H1 (cell line): ENCODE results near the gene HEXIM2. TPM values are rescaled to one million over a fixed set of nuclear protein-coding genes. Genes with fewer than 3 reads are reported as not detected.

Experiments
- CTCF ChIA-PET: fragments of 300-600 bp; sonication (Branson Sonifier 250); formaldehyde crosslinking; loops from one replicate; lab custom pipeline; 2021; ENCODE audit not compliant: partially characterized antibody; lab: Charles Lee
- POLR2A ChIA-PET: fragments of 300-600 bp; sonication (Branson Sonifier 250); formaldehyde crosslinking; loops from one replicate; lab custom pipeline; 2021; ENCODE audit warnings: inconsistent platforms; ENCODE audit not compliant: partially characterized antibody; lab: Charles Lee
- DNase-seq, 2 experiments: peaks; one replicate each; pipeline versions ENCODE4 v3.0.0 to v3.0.0-alpha.2; 2010 to 2022; ENCODE audit warnings: low spot score in 2 of 2, low read depth in 1 of 2, mixed read lengths in 1 of 2
- FAIRE-seq: peaks from 2 replicates; lab custom pipeline; 2011; peaks lifted over from hg19 to GRCh38; lab: Jason Lieb, UNC
- H2AFZ ChIP-seq: 2 replicates; pipeline ENCODE4 v1.8.1; 2012; ENCODE audit warnings: low read length, inconsistent platforms
- H2AK5ac ChIP-seq: 2 replicates; pipeline ENCODE4 v1.6.1; 2013; ENCODE audit warnings: low read depth, low read length
- H2BK120ac ChIP-seq: replicated peaks from 2 replicates; pipeline ENCODE3; 2013; ENCODE audit warnings: low read depth, low read length, inconsistent platforms
- H2BK12ac ChIP-seq: 2 replicates; pipeline ENCODE4 v1.6.1; 2013; ENCODE audit warnings: low read depth, low read length
- H2BK15ac ChIP-seq: 2 replicates; pipeline ENCODE4 v1.6.1; 2013; ENCODE audit warnings: low read length
- H2BK20ac ChIP-seq: 2 replicates; pipeline ENCODE4 v1.6.1; 2013; ENCODE audit warnings: low read length
- H2BK5ac ChIP-seq: 2 replicates; pipeline ENCODE4 v1.6.1; 2013; ENCODE audit warnings: low read depth, low read length
- H3K14ac ChIP-seq: 2 replicates; pipeline ENCODE4 v1.6.1; 2013; ENCODE audit warnings: inconsistent platforms; ENCODE audit not compliant: insufficient read length
- H3K18ac ChIP-seq: 2 replicates; pipeline ENCODE4 v1.6.1; 2013; ENCODE audit warnings: low read length; ENCODE audit errors: extremely low read depth
- H3K23ac ChIP-seq: 2 replicates; pipeline ENCODE4 v1.6.1; 2013; ENCODE audit warnings: inconsistent platforms; ENCODE audit not compliant: insufficient read length
- H3K23me2 ChIP-seq: 2 replicates; pipeline ENCODE4 v1.6.1; 2013; ENCODE audit warnings: low read depth, low read length
- H3K27ac ChIP-seq: 2 replicates; pipeline ENCODE4 v1.6.1; 2011; ENCODE audit warnings: low read depth, low read length, inconsistent platforms
- H3K27me3 ChIP-seq, 4 experiments: replicated peaks in 1 of 4; 1 replicate in 1 of 4; 2 replicates in 3 of 4; pipeline versions ENCODE4 v1.6.1 to v1.8.1; 2011 to 2013; ENCODE audit warnings: low read length in 3 of 4, mild to moderate bottlenecking in 3 of 4, inconsistent platforms in 2 of 4, mixed read lengths in 2 of 4, moderate library complexity in 1 of 4; ENCODE audit not compliant: control insufficient read depth in 3 of 4, insufficient read depth in 3 of 4; ENCODE audit errors: extremely low read depth in 1 of 4
- H3K36me3 ChIP-seq, 4 experiments: 2 replicates each; pipeline versions ENCODE4 v1.6.1 to v1.8.1; 2011 to 2013; ENCODE audit warnings: mild to moderate bottlenecking in 4 of 4, low read length in 3 of 4, moderate library complexity in 2 of 4, control low read depth in 1 of 4, inconsistent platforms in 1 of 4; ENCODE audit not compliant: insufficient read depth in 4 of 4, control insufficient read depth in 2 of 4
- H3K4ac ChIP-seq: replicated peaks from 2 replicates; pipeline ENCODE3; 2013; ENCODE audit warnings: low read length, low read depth, mixed read lengths, inconsistent platforms; ENCODE audit not compliant: insufficient read length
- H3K4me1 ChIP-seq, 4 experiments: replicated peaks in 1 of 4; 1 replicate in 1 of 4; 2 replicates in 3 of 4; pipeline versions ENCODE4 v1.6.1 to v1.8.1; 2011 to 2013; ENCODE audit warnings: low read length in 3 of 4, inconsistent platforms in 2 of 4, mixed read lengths in 1 of 4; ENCODE audit not compliant: insufficient read depth in 4 of 4, control insufficient read depth in 3 of 4
- H3K4me2 ChIP-seq, 2 experiments: 2 replicates each; pipeline versions ENCODE4 v1.6.1 to v1.8.1; 2011 to 2013; ENCODE audit warnings: low read depth in 2 of 2, low read length in 2 of 2, control low read depth in 1 of 2, inconsistent platforms in 1 of 2, mild to moderate bottlenecking in 1 of 2; ENCODE audit not compliant: insufficient read depth in 1 of 2
- H3K4me3 ChIP-seq, 4 experiments: fragments of 200-600, 300-600 bp in 1 of 4; sonication (generic), shearing (Covaris generic), sonication (Bioruptor Twin) in 1 of 4; 2 replicates each; pipeline versions ENCODE4 v1.5.1 to v1.8.1; 2011 to 2016; ENCODE audit warnings: low read length in 4 of 4, low read depth in 3 of 4, control low read depth in 2 of 4, inconsistent platforms in 2 of 4, mild to moderate bottlenecking in 2 of 4, mixed read lengths in 1 of 4, moderate library complexity in 1 of 4; ENCODE audit not compliant: insufficient read depth in 2 of 4; ENCODE audit errors: extremely low read depth in 1 of 4
- H3K56ac ChIP-seq: replicated peaks from 2 replicates; pipeline ENCODE3; 2013; ENCODE audit warnings: low read depth, mild to moderate bottlenecking, mixed read lengths, low read length, inconsistent platforms; ENCODE audit not compliant: insufficient read length
- H3K79me1 ChIP-seq: 2 replicates; pipeline ENCODE4 v1.6.1; 2013; ENCODE audit warnings: low read depth, low read length, control low read depth
- H3K79me2 ChIP-seq, 2 experiments: 2 replicates each; pipeline versions ENCODE4 v1.6.1 to v1.8.1; 2012 to 2013; ENCODE audit warnings: low read length in 2 of 2, mild to moderate bottlenecking in 2 of 2, inconsistent platforms in 1 of 2; ENCODE audit not compliant: insufficient read depth in 2 of 2, control insufficient read depth in 1 of 2
- H3K9ac ChIP-seq, 4 experiments: replicated peaks in 1 of 4; 1 replicate in 1 of 4; 2 replicates in 3 of 4; pipeline versions ENCODE4 v1.6.1 to v1.8.1; 2011 to 2013; ENCODE audit warnings: low read depth in 3 of 4, low read length in 3 of 4, control low read depth in 2 of 4, mild to moderate bottlenecking in 2 of 4, moderate library complexity in 2 of 4, inconsistent platforms in 1 of 4; ENCODE audit errors: extremely low read depth in 1 of 4
- H3K9me3 ChIP-seq, 2 experiments: 2 replicates each; pipeline versions ENCODE4 v1.6.1 to v1.8.1; 2012 to 2013; ENCODE audit warnings: mild to moderate bottlenecking in 2 of 2, moderate library complexity in 2 of 2, control low read depth in 1 of 2, inconsistent platforms in 1 of 2, low read depth in 1 of 2, low read length in 1 of 2, mixed read lengths in 1 of 2; ENCODE audit not compliant: insufficient read depth in 2 of 2
- H4K20me1 ChIP-seq, 2 experiments: replicated peaks in 1 of 2; 2 replicates each; pipeline versions ENCODE3 to v1.8.1; 2011 to 2013; ENCODE audit warnings: inconsistent platforms in 2 of 2, low read length in 2 of 2, mild to moderate bottlenecking in 1 of 2; ENCODE audit not compliant: insufficient read depth in 2 of 2, control insufficient read depth in 1 of 2
- H4K5ac ChIP-seq: 2 replicates; pipeline ENCODE4 v1.6.1; 2013; ENCODE audit warnings: low read length, low read depth, mixed read lengths, inconsistent platforms; ENCODE audit not compliant: insufficient read length
- H4K8ac ChIP-seq: 2 replicates; pipeline ENCODE4 v1.8.0; 2013; ENCODE audit warnings: mild to moderate bottlenecking, moderate library complexity, low read length, inconsistent platforms; ENCODE audit not compliant: insufficient read depth; ENCODE audit errors: extremely low read depth
- H4K91ac ChIP-seq: replicated peaks from 2 replicates; pipeline ENCODE3; 2013; ENCODE audit warnings: low read length, mixed read lengths, inconsistent platforms; ENCODE audit not compliant: insufficient read length
- HDAC2 ChIP-seq, 2 experiments: fragments of 300-600 bp in 1 of 2; sonication (generic) in 1 of 2; IDR thresholded peaks; 2 replicates each; pipeline ENCODE4 v1.6.1; 2011 to 2012; ENCODE audit warnings: low read depth in 2 of 2, low read length in 2 of 2, mild to moderate bottlenecking in 2 of 2, moderate library complexity in 2 of 2, borderline replicate concordance in 1 of 2, inconsistent platforms in 1 of 2
- NRF1 ChIP-seq: IDR thresholded peaks from 2 replicates; pipeline ENCODE4 v1.6.1; 2011; ENCODE audit warnings: mild to moderate bottlenecking, low read depth, low read length, improper control_type of control experiment
- WGBS, 2 experiments: shearing (Covaris generic) in 1 of 2; methylation state at CpG; one replicate each; pipeline versions ENCODE4 v1.1.6 to v1.1.7; 2013 to 2015; ENCODE audit warnings: low lambda C conversion rate in 2 of 2, mixed read lengths in 2 of 2, inconsistent platforms in 1 of 2, low coverage in 1 of 2, missing lambda C conversion rate in 1 of 2; ENCODE audit not compliant: insufficient replicate concordance in 2 of 2, insufficient coverage in 1 of 2, insufficient read length in 1 of 2; ENCODE audit errors: extremely low coverage in 1 of 2, missing lambda C conversion rate in 1 of 2; 5-methylcytosine and 5-hydroxymethylcytosine counted together
- polyA plus RNA-seq, 7 experiments: library from polyadenylated mRNA; depleted of rRNA in 3 of 7; stranded (reverse) in 5 of 7; unstranded in 2 of 7; fragments of >200 nt in 5 of 7; fragments of 200-250 nt in 2 of 7; gene quantifications; 1 replicate in 5 of 7; 2 replicates in 1 of 7; 4 replicates in 1 of 7; pipeline versions ENCODE4 v1.2.1 to v1.2.3, GENCODE V29; 2011 to 2013; ENCODE audit warnings: missing spikeins in 2 of 7, mixed read lengths in 2 of 7
- total RNA-seq: library from RNA; stranded (reverse); fragmentation: NEBNext Ultra II Directional; extraction: Animal tissue kit (Norgen Biotek cat#: 25700); gene quantifications from 2 replicates; pipeline ENCODE4 v1.2.1, GENCODE V29; 2021

Gene HEXIM2
- total and polyA plus RNA-seq, 2 of the 8 experiments (the other 6 are each of a cell fraction or from before 2014, with no cell fraction given): 7.5 to 13.2 TPM

DNA sequence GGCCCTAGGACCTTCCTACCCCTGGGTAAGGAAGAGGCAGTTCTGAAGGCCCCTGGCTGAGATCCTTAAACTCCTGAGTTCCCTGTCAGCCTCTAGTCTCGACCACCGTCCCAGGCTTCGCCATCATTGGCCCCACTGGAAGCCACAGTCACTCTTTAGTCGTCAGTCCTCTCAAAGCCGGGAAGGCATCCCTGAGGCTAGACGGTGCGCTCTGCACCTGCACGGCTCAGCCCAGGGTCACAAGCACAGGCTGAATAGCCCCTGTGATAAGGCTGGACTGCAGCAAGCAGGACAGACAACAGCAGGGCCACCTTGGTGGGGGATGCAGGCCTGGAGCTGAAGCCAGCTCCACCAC lies 16.7 kb upstream of the HEXIM2 start:
- H4K8ac ChIP-seq: peak overlapping the region; percentile 81
- H3K4me1 ChIP-seq: peaks cover 3 to 23% (median 19%) of the 10 kb centered on the region in 4 experiments
- no peaks in the 10 kb centered on the region for H3K36me3 ChIP-seq
- H3K79me1 ChIP-seq: peaks cover 3% of the 10 kb centered on the region; the same call in 1 of the 2 replicates
- H2BK15ac ChIP-seq: peak overlapping the region; percentile 95
- ChIA-PET POLR2A (interaction anchor here (8.8 to 20.3 kb wide), 3 partner anchors 13 to 52 kb away, joined by 185 to 1076 read pairs (median 199); partner anchors contain the start of genes ACBD4, HEXIM2 and PLCD3), CTCF (interaction anchor here (0.6 to 9.4 kb wide), 5 partner anchors 10 to 847 kb away, joined by 3 to 187 read pairs (median 4); partner anchors contain the start of genes ACBD4 and HEXIM2)
- FAIRE-seq (no peak), DNase-seq (no peak)
- H3K14ac ChIP-seq: no peak overlapping the region
- H2AK5ac ChIP-seq: peak overlapping the region; percentile 99; the same call in 1 of the 2 replicates
- H4K5ac ChIP-seq: peak overlapping the region; percentile 23
- H3K18ac ChIP-seq: peak overlapping the region; percentile 71
- H2BK20ac ChIP-seq: no peak overlapping the region
- H2BK120ac ChIP-seq: no peak overlapping the region
- peak overlapping the region; percentile 10 for H3K56ac ChIP-seq
- peak overlapping the region; percentile 87; the same call in 1 of the 2 replicates for H2BK12ac ChIP-seq
- peak overlapping the region; percentile 41 for H3K4ac ChIP-seq
- TF ChIP-seq NRF1 (no peak), HDAC2 (IDR thresholded peaks at IDR 0.05; ENCODE audit: borderline replicate concordance in 1 of 2, low read depth in 2 of 2, low read length in 2 of 2) (0 out of 4 replicates have a peak, but pooled peaks of 1 of the 2 experiments have one; percentile 6)
- 69% methylated on average over 8 of the region's 8 CpGs; no CpG with 5 or more reads in 1 of the 2 experiments for WGBS, 2 experiments
- H3K23me2 ChIP-seq: peaks cover 22% of the 10 kb centered on the region
- peaks cover 0 to 6% of the 10 kb centered on the region in 2 experiments; a peak in 2 of 4 replicates for H3K79me2 ChIP-seq
- no peak overlapping the region for H4K91ac ChIP-seq
- H4K20me1 ChIP-seq: peaks cover 0 to 5% of the 10 kb centered on the region in 2 experiments
- H2BK5ac ChIP-seq: peak overlapping the region; percentile 47; the same call in 1 of the 2 replicates
- H2AFZ ChIP-seq: no peak overlapping the region
- H3K27ac ChIP-seq: no peak overlapping the region
- no peak overlapping the region; a peak in 1 of 7 replicates for H3K9ac ChIP-seq
- H3K23ac ChIP-seq: no peak overlapping the region
- no peaks in the 10 kb centered on the region for H3K9me3 ChIP-seq
- H3K4me2 ChIP-seq: peak overlapping the region; percentile 81
- H3K27me3 ChIP-seq: no peaks in the 10 kb centered on the region
- peak overlapping the region; percentile 34 to 69 (median 52) for H3K4me3 ChIP-seq
